Amniotic epithelial cell (primary cell): ENCODE measurements around the gene GRID1.

Experiments
- DNase-seq: peaks from one replicate; pipeline ENCODE4 v3.0.0-alpha.2; 2010; ENCODE audit warnings: low read depth

The GRID1 gene

GRCh38 chr10:86230557-86231180 is 135.9 kb downstream of the GRID1 start:
- DNase-seq = no peak

DNA sequence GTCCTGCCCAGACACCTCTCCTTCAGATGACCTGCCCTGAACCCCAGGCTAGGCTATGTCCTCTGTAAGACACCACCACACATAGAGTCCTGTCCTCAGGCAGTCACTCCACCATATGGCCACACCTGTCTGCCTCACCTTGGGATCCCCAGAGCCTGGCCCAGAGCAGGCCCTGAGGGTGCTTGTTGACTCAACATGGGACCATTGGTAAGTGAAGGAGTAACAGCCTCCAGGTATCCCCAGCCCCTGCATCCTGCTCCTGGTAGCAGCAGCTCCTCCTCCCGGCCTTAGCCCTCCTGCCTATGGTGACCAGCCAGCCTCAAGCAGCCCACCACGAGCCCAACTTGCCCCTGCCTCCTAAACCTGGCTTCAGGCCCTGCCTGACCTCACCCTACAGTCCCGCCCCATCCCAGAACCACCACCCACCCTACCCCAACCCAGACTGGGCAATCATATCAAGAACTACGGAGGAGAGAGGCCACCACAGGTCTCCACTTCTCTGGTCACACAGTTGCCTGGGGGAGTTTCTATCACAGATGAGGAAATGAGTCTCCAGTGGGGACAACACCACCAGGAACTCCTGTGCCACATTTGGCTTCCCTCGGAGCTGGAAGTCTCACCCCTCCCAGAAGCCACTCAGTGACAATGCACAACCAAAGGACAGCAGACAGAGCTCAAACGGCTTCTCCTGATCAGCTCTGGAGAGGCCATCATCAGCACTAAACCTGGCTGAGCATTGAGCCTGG is 136.6 kb downstream of the GRID1 start:
- no peak for DNase-seq

GRCh38 chr10:86229376-86229775 is 137.2 kb downstream of the GRID1 start:
- no peak for DNase-seq

DNA sequence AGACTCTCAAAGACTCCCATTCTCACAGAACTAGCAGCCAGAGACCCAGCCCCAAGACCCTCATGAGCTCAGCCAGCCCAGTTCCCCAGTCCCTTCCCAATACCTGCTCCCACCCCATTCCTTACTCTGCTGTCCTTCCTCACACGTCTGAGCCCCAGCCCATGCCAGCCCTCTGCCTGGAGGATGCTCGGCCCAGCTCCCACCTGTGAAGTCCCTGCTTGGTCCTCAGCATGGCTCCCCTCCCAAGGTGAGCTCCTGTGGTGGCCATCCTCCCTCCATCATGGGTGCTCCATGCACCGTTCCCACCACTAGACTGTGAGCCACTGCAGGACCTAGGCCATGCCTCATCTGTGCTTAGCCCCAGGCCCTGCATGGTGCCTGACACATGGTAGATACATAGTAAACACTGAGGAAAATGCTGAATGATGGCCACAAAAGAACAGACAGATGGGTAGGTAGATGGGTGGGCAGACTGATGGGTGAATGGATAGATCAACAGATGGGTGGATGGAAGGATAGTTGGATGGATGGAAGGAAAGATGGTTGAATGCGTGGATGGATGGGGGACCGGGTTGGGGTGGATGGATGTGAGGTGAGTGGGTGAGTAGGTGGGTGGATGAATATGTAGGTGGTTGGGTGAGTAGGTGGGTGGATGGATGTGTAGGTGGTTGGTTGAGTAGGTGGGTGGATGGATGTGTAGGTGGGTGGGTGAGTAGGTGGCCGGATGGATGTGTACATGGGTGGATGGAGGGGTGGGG is 138.9 kb downstream of the GRID1 start:
- DNase-seq = no peak

DNA sequence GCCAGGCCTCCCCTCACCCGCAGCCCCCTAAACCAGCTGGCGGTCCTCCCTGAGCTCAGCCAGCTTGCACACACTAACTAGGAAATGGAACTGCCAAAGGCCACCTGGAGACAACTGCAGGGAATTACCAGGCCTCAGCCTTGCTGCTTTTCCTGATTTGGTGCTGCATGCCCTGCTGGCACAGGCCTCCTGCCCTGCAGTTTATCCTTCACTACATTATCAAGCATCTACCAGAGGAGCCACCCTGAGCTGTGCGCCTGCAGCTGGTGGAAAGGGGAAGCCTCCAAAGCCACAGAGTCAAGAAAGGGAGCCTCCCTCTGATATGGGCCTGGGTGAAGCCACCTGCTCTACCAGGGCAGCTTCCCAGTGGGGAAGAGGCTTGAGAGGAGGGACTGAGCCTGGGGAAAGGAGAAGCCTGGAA is 139.8 kb downstream of the GRID1 start:
- DNase-seq = no peak

- DNase-seq = no peak
Observed at GRCh38 chr10:86226016-86226415, 140.6 kb downstream of the GRID1 start.

DNA sequence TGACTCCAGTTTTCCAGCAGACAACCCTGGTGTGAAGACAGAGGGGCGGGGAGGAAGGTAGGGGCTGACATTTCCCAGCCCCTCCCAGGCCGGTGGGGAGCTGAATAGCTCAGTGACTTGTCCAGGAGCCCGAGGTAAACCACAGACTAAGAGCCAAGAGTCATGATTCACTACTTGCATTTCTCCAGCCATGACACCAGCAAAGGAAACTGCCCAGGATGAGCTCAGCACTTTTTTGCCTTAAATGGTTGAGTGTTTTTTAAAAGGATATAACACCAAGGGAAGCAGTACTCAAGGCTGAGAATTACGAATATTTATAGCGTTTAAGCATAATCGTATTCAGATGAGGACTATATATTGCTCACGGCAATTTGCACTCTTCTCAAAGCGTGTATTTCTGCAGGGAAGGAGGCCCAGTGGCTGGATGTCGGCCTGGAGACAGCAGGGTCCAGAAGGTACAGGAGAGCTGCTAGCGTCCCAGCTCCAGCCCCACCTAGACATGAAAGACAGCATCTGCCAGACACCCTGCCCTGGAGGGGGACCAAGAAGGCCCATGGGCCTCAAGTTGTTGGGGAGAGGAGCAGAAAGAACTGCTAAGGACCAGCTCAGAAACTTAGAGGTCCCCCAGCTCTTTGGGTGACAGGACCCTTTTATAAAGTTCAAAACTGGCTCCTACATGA is 141.4 kb downstream of the GRID1 start:
- DNase-seq = peak; percentile 6

DNA sequence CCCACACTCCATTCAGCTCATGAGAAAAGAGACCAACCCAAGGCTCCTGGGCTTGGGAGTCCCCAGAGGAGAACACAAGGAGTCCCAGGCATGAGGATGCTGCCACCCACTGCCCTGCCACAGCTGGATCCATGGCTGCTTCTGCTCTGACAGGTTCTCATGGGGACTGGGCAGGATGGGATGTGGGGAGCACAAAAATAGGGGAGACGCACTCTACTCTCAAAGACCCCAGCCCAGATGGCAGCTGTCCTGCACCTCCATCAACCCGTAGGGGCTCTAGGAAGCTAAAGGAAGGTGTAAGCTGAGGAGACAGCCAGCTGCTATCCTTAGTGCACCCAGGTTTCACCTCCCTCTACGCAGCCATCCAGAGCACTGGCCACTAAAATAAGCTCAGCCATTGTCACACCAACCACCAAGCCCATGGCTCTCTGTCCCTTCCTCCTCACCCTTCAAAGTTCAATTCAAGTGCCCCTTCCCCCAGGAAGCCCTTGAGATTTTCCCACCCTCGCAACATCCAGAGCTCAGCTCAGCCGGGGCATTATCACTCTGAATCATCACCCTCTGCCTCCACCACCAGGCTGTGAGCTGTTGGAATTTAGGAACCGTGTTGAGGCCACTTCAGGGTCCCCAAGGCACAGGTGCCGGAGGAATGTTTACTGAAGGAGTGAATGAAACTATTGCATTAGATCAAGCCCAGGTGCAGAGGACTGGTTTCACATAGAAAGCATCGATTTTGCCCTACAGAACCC is 142.1 kb downstream of the GRID1 start:
- DNase-seq = no peak

- no peak for DNase-seq
Observed at GRCh38 chr10:86223256-86223655, 143.3 kb downstream of the GRID1 start.

GRCh38 chr10:86222687-86223086 is 143.9 kb downstream of the GRID1 start:
- DNase-seq = no peak

DNA sequence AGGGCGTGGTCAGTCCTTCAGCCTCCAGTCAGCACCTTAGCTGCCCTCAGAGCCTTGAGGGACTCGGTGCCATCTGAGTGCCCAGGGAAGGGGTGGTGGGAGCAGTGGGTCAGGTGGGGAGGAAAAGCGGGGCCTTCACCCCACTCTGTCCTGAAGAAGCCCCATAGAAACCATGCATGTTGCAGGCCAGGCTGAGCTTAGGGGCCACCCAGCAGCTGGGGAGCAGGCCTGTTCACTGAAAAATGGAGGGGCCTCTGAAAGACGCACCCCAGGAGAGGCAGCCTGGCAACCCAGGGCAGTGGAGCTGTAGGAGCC is 144.3 kb downstream of the GRID1 start:
- no peak for DNase-seq

- DNase-seq = no peak
Observed at GRCh38 chr10:86221442-86222335, 144.9 kb downstream of the GRID1 start.

DNA sequence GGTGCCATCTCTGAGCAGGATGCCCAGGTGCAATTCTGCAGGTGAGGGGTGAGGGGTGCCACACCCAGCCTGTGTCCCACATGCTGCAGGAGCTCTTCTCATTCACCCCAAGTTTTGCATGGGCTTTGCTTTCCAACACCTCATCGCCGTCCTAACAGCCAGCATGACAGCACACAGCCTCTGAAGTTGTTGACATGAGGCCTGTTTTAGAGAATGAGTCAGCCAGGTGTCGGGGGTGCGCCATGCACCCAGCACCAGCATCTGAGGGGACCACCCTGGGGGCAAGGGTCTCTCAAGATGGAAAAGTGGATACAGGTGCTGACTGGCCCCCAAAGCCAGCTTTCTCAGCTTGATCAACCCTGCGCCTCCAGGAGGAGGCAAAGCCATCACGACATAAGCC is 146.0 kb downstream of the GRID1 start:
- no peak for DNase-seq

DNA sequence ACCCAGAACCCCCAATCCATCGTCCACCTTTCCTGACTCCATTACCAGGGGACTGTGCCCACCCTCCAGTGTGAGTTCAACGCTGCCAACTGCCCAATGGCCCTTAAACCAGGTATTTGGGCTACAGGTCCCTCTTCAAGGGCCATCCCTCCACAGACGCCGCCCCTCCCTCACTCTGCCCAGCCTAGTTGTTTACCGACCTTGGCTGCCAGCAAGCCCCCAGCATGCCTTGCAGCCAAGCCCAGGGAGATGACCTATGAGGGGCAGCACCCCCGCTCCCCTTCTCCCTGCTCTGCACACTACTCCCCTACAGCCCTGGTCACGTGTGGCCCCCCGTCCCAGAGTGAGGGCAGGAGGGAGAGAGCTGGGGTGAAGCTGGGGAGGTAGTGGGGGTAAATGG is 147.3 kb downstream of the GRID1 start:
- DNase-seq = no peak

DNA sequence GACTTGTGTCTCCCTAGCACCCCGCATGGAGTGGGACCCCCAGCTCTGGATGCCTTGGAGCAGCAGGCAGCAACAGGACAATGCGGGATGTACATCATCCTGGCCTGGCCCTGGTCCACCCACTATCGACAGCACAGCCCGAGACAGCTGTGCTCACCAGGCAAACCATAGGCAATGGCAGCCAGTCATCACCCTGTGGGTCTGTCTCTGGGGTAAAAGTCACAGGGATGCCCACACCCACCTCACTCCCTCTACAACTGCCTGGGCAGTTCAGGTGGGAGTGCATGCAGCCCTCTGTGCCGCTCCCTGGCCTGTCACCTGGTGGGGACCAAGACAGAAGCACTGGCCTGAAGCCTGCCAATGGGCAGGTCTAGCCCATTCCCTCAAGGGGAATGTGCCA is 147.8 kb downstream of the GRID1 start:
- no peak for DNase-seq

DNA sequence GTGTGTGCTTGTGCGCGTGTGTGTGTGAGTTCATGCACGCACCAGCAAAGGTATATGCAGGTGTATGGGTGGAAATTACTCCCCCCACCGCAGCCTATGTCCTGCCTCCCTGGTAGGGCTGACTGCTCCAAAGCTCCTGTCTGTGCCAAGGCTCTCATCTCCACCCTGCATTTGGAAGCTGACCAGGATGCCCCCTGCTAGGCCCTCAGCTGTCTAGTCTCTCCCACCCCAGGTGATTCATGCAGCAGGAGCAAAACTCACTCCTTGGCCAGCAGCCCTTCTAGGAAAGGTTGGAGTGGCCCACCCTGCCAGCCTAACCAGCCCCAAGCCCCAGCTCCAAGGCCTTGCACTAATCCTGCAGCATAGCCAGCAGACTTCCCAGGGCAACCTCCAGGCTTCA is 148.4 kb downstream of the GRID1 start:
- DNase-seq = no peak

DNA sequence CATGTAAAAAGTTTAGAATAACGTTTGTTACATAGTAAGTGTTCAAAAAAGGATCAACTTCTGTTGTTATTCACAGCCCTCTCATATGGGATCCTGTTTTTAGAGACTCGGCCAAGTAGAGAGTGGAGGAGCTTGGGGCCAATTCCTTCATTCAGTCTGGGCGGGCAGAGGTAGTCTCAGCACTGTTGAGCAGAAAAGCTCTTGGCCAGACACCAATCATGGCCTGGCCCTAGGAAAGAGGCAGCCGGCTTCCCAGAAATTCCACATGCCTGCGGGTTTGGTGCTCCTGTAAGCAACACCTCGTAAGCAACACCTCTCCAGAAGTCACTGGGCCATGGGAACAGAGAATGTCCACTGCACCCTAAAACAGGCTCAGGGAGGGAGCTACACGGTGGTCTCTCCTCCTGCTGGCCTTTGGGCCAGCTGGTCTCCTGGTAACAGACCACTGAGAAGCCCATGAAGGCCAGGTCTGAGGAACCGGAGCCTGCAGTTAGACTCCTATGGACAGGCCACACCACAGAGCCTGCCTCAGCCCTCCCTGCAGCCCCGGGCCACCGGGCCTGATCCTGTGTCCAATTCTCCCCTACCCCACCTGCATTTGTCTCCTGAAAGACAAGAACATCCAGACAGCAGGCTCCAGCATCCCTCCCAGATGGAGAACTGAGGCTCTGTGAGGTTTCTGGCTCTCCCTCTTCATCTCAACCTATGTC is 149.1 kb downstream of the GRID1 start:
- no peak for DNase-seq

DNA sequence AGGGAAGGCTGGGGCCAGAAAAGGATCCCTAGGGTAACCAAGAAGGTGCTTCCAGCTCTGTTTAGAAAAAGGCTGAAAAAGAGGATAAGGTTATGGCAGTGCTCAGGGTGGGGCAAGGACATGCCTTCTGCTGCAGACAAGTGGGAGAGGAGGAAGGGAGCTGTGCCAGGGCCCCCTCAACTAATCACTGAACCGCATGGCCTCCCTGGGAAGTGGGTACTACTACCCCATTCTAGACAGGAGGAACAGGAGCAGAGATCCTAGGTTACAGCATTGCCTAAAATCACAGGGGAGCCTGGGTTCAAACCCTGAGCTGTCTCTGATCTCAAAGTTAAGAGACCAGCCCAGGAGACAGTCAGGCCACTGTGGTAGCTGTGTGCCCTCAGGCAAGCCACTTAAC is 149.7 kb downstream of the GRID1 start:
- no peak for DNase-seq

GRCh38 chr10:86215712-86216111 is 150.9 kb downstream of the GRID1 start:
- DNase-seq = no peak

GRCh38 chr10:86215046-86215445 is 151.5 kb downstream of the GRID1 start:
- no peak for DNase-seq
